Ishikawa (cell line): ENCODE results near the gene MTMR11.

ENCODE experiments used
- EP300 ChIP-seq: IDR thresholded peaks from 2 replicates; pipeline ENCODE4 v1.6.1; 2012; ENCODE audit warnings: borderline replicate concordance
- TF ChIP-seq, protein P1 (sequence below): IDR thresholded peaks from 2 replicates; pipeline ENCODE4 v1.6.1; 2012

DNA sequence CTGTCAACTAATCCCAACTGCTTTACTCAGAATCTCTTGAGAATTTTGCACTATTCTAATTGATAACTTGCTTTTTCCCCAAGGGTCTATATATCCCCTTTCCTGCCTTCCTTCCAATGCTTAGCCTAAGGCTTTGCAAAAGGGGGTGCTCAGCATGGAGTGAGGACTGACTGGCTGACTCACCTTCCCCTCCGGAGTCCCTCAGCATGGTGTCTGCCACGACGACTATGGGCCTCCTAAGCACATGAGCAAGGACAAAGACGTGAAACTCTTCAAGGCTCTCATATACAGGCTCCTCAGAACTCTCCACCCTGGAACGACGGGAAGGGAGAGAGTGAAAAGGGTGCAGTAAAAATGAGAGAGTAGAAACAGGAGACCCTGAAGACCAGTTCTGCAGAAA is 13.2 kb upstream of the MTMR11 start:
- TF ChIP-seq EP300, result no peak
- TF ChIP-seq, protein P1, sequence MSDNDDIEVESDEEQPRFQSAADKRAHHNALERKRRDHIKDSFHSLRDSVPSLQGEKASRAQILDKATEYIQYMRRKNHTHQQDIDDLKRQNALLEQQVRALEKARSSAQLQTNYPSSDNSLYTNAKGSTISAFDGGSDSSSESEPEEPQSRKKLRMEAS, result no peak
